Urinary bladder (tissue), 4 donors: ENCODE data around the gene TRAM2. TPM values are rescaled to one million over a fixed set of nuclear protein-coding genes. Genes with fewer than 3 reads are reported as not detected.

Source experiments
- DNase-seq: peaks from one replicate; pipeline ENCODE4 v3.0.0-alpha.2; 2015; ENCODE audit errors: extremely low spot score
- H3K27ac ChIP-seq: one replicate; pipeline ENCODE4 v1.5.1; 2013; ENCODE audit warnings: low read depth, mild to moderate bottlenecking, moderate library complexity
- H3K36me3 ChIP-seq: one replicate; pipeline ENCODE4 v1.6.1; 2013; ENCODE audit warnings: mild to moderate bottlenecking, moderate library complexity; ENCODE audit not compliant: insufficient read depth
- H3K4me1 ChIP-seq: one replicate; pipeline ENCODE4 v1.6.1; 2013; ENCODE audit warnings: mild to moderate bottlenecking, moderate library complexity; ENCODE audit not compliant: insufficient read depth
- H3K4me3 ChIP-seq: one replicate; pipeline ENCODE4 v1.5.1; 2013; ENCODE audit warnings: low read depth, low read length
- WGBS: extraction: QIAGEN DNeasy Blood & Tissue Kit; methylation state at CpG from one replicate; pipeline ENCODE4 v1.1.7; 2013; 5-methylcytosine and 5-hydroxymethylcytosine counted together
- polyA plus RNA-seq: library from polyadenylated mRNA; stranded (reverse); fragments of 200-250 nt; gene quantifications from one replicate; pipeline ENCODE4 v1.2.3, GENCODE V29; 2013
- total RNA-seq: library from RNA; depleted of rRNA; stranded (reverse); fragments of >200 nt; gene quantifications from one replicate; pipeline ENCODE4 v1.2.3, GENCODE V29; 2014
- donor health status: healthy with polysubstance abuse.
- donor health status: healthy.

Gene TRAM2
- total and polyA plus RNA-seq, 2 donors: 22.9 to 25.2 TPM

DNA sequence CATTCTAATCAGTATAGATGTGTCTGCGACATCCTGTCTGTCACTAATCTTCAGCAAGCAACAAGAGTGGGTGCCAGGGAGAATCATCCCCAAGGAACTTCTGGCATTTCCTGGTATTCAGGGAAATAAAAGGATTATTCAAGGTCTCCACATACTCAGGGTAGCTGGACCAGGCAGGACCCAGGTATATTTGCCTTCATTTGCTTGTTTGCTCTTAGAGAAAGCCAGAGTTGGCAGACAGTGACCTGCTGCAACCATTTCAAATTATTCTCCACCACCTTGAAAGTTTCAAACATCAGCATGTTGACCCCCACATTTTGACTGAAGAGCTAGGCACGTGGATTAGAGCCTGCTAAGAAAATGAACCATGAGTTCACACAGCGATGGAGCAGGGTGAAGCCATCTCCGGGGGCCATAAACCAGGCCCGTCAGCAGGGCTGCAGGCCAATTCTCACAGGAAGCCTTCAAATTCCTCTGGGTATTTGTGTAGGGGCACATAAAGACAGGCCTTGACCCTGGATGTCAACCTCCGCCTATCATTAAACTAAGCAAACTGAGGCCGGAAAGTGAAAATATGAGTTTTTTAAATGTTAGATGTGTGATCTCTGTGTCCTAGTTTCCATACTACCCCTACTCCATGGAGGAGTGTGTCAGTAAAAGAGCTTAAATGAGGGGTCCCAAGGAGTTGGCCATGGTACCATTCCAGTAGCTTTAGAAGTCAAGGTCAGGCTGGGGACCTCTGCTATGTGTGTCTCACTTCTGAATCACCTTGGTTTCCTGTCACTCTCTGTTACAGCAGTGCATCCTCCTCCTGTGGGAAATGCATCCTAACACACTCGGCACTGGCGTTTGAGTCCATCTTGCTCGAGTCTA is 32.9 kb downstream of the TRAM2 start:
- Histone ChIP-seq H3K4me3 (no peak overlapping the region), H3K4me1 (no peaks in the 10 kb centered on the region), H3K36me3 (no peaks in the 10 kb centered on the region), H3K27ac (no peak overlapping the region)
- DNase-seq: no peak
- WGBS: 57% methylated on average over 10 of the region's 10 CpGs

DNA sequence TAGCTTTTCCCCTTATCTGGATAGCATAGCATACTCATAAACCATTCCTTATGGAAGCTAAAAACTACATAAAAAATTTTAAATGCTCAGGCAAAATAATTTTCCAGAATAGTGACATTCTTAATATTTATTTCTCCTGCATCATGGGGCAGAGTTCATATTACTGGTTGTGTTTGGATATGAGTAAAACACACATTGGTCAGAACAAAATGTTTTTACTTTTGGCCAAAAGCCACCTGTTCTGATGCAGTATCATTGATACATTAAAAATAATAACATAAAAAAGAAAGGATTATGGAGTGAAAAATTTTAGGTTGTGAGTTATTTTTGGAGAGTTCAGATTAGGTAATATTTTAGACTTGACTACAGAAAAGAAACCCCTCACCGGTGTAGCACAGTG is 33.6 kb downstream of the TRAM2 start:
- 51% methylated on average over 1 of the region's 1 CpG for WGBS
- no peak overlapping the region for H3K27ac ChIP-seq
- no peaks in the 10 kb centered on the region for H3K36me3 ChIP-seq
- no peaks in the 10 kb centered on the region for H3K4me1 ChIP-seq
- H3K4me3 ChIP-seq: no peak overlapping the region
- no peak for DNase-seq

DNA sequence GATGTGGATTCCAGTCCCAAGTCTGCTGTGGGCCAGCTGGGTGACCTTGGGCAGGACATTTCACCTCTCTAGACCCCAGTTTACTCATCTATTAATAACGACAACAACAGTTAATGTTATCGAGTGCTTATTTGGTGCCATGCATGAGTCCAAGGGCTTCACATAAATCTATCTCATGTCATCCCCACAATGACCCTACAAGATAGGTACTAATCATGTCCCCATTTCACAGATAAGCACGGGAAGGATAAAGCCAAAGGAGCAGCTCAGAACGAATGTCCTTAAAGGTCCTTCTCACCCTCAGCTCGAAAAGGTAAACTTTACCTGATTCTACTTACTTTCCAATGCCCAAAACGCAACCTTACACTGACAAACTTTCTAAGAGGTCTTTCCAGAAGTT is 35.7 kb downstream of the TRAM2 start:
- WGBS: 68% methylated on average over 6 of the region's 6 CpGs
- H3K4me3 ChIP-seq: no peak overlapping the region
- DNase-seq: no peak
- no peaks in the 10 kb centered on the region for H3K4me1 ChIP-seq
- no peak overlapping the region for H3K27ac ChIP-seq
- H3K36me3 ChIP-seq: no peaks in the 10 kb centered on the region

DNA sequence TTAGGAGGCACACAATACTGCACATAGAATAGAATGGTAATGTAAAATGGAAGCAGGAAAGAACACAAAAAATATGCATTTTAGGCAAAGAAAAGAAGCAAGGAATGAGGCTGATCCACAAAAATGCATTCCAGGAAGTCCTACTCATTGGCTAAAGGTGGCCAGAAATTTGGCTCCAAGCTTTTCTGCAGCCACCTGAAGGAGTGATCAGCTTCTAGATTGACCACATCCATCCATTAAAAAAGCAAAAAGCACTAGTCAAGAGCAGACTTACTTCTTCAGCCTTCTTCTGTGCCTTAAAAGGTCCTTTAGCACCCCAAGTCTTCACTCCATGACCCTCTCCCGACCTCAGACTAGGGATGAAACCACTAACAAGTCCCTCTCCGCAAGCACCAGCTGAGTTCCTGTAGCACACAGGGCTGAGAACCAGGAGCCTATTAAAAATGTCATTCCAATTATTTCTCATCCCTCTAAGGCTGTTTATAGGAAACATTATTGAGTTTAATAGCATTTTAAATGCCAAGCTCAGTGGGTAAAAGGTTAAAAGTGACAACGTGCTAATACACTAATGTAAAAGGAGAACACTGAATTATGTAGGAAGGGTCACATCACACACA is 36.5 kb downstream of the TRAM2 start:
- Histone ChIP-seq H3K36me3 (no peaks in the 10 kb centered on the region), H3K4me1 (no peaks in the 10 kb centered on the region), H3K4me3 (no peak overlapping the region), H3K27ac (no peak overlapping the region)
- DNase-seq: no peak
- WGBS: 27% methylated on average over 3 of the region's 3 CpGs

DNA sequence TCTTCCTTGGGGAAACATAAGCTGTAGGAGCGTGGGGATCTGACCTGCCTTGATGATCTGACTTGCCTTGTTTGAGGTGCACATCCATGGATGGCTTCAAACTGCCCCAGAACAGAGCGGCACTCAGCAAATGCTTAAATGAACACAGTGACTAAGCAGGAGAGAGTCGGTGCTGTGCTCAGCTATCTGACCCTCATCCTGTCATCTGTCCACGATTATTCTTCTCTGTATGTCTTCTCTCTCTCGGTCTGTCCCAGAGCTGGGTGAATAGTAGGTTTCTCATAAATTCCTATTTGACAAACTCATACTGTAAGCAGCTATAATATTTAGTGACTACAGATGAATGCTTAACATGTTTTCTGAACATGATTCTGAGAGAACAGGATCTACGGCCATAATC is 37.3 kb downstream of the TRAM2 start:
- no peak for DNase-seq
- Histone ChIP-seq H3K4me3 (no peak overlapping the region), H3K36me3 (no peaks in the 10 kb centered on the region), H3K27ac (no peak overlapping the region), H3K4me1 (no peaks in the 10 kb centered on the region)
- 55% methylated on average over 6 of the region's 6 CpGs for whole genome bisulfite sequencing

DNA sequence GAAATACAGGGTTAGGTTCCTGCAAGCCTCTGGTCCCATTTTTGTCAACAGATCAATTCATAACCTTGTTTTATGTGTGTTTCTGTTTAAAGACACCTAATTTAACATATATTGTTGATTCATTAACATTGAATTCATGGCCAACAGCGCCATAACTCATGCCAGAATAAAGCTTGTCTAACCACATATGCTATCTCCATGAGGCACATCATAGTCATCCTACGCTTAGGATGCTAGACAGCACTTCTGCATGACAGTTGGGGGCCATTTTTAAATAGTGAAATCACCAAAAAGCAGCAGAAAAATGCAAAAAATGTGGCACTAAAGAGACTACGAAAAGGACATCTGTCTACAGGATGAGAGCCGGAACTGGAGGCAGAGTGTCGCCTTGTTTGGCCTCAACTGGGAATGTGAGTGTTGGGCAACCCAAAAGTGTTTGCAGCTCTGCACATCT is 37.9 kb downstream of the TRAM2 start:
- no peak for DNase-seq
- WGBS: 97% methylated on average over 5 of the region's 5 CpGs
- no peaks in the 10 kb centered on the region for H3K4me1 ChIP-seq
- no peak overlapping the region for H3K4me3 ChIP-seq
- H3K27ac ChIP-seq: no peak overlapping the region
- no peaks in the 10 kb centered on the region for H3K36me3 ChIP-seq

DNA sequence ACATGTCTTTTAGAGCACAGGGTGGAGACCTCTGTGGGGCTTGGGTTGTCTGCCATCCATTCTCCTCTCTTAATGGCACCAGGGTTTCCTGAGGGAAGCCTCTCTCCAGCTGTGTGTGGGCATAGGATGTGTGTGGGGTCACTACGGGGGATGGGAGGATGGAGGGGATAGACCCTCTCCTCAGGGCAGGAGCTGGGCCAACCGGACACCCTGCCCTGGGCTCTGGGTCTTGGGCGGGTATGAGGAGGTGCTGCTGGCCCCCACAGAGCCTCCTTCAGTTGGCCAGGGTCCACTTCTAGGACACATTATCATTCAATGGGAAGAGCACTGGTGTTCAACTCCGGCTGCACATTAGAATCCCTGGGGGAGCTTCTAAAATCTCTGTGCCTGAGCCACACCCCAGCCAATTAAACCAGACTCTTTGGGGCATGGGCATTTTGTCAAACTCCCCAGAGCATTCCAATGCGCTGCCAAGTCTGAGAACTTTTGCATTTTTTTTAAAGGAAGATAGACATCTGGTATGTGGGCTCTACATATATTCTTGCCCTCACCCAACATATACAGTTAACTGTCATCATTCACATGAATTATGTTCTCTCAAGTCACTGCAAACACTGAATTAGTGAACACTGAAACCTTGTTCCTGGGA is 38.5 kb downstream of the TRAM2 start:
- no peak for DNase-seq
- Histone ChIP-seq H3K4me1 (no peaks in the 10 kb centered on the region), H3K27ac (no peak overlapping the region), H3K36me3 (no peaks in the 10 kb centered on the region), H3K4me3 (no peak overlapping the region)
- 90% methylated on average over 5 of the region's 5 CpGs for WGBS

DNA sequence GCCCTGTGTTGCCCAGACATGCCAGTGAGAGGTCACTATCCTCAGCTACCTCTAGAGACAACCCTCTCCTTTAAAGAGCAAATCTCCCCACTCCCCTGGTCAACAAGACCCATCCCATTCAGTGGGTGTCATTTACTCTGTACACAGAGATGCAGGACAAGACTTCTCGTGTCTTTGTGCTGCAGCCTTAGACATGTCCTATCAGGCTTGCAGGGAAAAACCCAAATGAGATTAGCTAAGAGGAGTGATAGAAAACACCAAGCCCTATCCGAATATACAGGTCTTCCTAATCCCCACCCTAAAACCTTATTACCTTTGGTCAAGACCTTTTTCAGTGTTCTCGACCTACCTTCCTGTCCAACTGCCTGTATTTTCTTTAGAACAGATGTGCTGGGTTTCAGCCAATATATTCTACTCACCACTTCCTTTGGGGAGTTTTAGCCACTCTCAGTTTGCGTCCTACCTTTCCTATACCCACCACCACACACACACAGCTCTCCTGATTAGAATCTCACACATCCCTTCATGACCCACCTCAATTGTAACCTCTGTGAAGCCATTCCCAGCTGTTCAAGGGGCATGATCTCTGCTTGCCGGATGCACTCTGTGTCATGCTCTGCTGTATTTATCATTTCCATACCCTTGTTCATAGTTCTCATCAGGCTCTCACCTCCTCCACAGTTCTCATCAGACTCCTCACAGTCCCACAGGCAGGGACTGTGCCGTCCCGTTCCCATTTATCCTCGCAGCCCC is 39.7 kb downstream of the TRAM2 start:
- Histone ChIP-seq H3K27ac (no peak overlapping the region), H3K36me3 (no peaks in the 10 kb centered on the region), H3K4me1 (no peaks in the 10 kb centered on the region), H3K4me3 (no peak overlapping the region)
- DNase-seq: no peak
- WGBS: 72% methylated on average over 8 of the region's 8 CpGs

DNA sequence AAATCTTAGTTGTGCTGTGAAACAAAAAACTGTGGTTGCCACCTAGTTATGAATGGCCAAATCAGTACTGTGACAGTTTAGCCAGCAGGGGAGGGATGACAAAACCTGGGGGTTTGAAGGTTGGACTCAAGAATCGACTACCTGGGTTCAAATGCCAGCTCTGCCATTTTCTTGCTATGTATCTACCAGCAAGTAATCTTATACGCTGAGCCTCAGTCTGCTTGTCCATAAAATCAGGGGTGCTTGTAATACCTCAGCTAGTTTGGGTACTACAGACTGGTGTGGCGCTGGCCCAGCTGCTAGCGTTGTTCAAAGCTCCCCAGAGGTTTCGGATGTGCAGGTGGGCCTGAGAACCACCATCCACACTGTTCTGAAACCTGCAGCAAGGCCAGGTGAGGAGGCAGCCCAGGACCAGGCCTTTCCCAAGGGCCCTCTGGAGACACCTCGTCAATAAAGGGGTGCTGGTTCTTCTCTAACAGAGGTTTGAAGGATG is 40.4 kb downstream of the TRAM2 start:
- DNase-seq: no peak
- Histone ChIP-seq H3K27ac (no peak overlapping the region), H3K4me1 (no peaks in the 10 kb centered on the region), H3K36me3 (no peaks in the 10 kb centered on the region), H3K4me3 (no peak overlapping the region)
- 93% methylated on average over 6 of the region's 6 CpGs for WGBS

DNA sequence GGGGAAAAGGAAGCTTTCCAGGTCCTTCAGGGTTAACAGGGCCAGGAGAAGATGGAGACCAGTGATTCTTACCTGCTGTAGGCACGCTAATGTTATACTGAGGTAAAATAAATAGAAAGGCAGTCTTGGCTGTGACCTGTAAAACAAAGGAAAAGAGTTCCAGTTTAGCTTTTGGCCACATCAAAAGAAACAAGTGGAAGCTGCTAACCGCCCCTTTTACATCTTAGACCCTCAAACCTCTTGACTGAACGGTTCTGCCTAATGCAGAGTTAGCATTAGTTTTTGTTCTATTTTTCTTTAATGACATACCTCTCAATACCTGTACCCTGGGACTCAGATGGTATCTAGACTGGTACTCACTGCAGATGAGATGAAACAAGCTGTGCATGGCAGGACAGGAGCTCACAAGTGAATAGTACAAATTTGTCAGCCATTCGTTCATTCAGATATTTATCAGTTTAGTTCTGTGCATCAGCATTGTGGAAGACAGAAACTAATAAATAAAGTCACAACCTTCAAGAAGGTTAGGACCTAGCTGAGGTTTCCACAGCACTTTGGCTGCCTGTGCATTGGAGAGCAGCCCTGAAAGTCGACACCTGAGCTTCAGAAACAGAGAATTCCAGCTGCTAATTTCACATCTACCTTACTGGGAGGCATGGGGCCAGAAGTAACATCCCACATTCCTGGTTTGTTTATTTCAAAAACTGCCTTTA is 41.0 kb downstream of the TRAM2 start:
- H3K4me3 ChIP-seq: no peak overlapping the region
- no peak overlapping the region for H3K27ac ChIP-seq
- H3K36me3 ChIP-seq: no peaks in the 10 kb centered on the region
- 76% methylated on average over 5 of the region's 5 CpGs for WGBS
- DNase-seq: no peak
- no peaks in the 10 kb centered on the region for H3K4me1 ChIP-seq

DNA sequence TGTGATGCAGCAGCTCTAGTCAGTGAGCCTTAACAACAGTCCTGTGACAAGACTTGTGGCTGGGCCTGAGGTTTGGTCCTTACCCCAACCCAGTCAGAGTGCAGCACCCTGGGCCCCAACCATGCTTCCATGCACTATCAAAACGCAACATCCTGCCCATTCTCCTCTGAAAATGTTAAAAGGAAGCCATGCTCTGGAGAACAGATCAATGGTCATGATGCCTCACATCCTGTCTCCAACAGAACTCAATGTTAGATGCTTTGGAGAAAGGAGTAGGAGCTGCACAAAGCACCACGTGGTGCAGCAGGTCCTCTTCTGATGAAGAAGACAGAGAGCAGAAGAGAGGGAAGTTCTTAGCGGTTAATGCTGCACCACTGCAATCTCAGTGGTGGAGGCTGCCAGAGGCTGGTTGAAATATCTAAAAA is 41.9 kb downstream of the TRAM2 start:
- no peak for DNase-seq
- Histone ChIP-seq H3K4me1 (no peaks in the 10 kb centered on the region), H3K27ac (no peak overlapping the region), H3K4me3 (no peak overlapping the region), H3K36me3 (no peaks in the 10 kb centered on the region)
- 88% methylated on average over 3 of the region's 3 CpGs for WGBS

DNA sequence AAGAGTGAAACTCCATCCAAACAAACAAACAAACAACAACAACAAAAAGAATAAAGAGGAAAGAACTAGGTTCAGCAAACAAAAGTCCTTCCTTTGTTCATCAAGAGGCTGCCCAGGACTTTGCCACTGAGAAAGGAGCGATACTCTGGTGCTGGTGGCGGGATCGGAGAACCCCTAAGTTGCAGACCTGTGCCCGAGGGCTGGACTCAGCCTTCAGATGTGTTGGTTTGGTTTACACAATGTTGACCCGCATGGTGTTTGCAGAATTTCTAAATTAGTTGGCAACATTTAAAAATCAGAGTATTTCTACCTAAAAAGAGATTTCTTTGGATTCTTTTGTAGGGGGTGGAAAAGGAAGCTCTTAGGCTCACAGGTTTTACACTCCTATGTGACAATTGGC is 42.5 kb downstream of the TRAM2 start:
- H3K27ac ChIP-seq: no peak overlapping the region
- no peak for DNase-seq
- H3K36me3 ChIP-seq: no peaks in the 10 kb centered on the region
- H3K4me3 ChIP-seq: no peak overlapping the region
- no peaks in the 10 kb centered on the region for H3K4me1 ChIP-seq
- 99% methylated on average over 5 of the region's 5 CpGs for WGBS

DNA sequence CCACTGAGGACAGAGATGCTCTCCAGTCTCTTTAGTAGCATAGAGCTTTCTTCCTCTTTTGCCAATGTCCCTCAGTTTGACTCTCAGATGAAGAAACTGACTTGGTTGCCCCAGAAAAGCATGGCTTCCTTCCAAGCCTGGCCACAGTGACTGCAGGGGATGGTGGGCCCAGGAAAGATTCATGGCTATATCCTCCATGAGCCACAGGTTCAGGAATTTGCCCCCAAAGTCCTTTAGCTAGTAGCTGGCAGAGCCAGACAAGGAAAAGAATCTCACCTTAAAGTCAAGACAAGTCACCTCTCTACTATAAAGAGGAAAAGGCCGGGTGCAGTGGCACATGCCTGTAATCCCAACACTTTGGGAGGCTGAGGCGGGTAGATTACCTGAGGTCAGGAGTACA is 43.4 kb downstream of the TRAM2 start:
- H3K27ac ChIP-seq: no peak overlapping the region
- WGBS: 92% methylated on average over 2 of the region's 2 CpGs

More for the DNA sequence above, 43.4 kb downstream of the TRAM2 start:
- Histone ChIP-seq H3K36me3 (no peaks in the 10 kb centered on the region), H3K4me1 (no peaks in the 10 kb centered on the region), H3K4me3 (no peak overlapping the region)
- no peak for DNase-seq
